HG02678 (cell line): ENCODE results near the gene GKN2.

ENCODE experiments used
- ATAC-seq: cut with Tn5 transposase; IDR thresholded peaks from one replicate; pipeline ENCODE4 v1.9.1; 2021; ENCODE audit warnings: mild to moderate bottlenecking, moderate library complexity; ENCODE audit not compliant: unreplicated experiment

Gene GKN2

GRCh38 chr2:68952887-68953521 is at the start of gene GKN2:
GKN2 (minus strand) TSS chr2:68952893; CDS start chr2:68952861, 32 bp downstream.
- no peak for ATAC-seq

- ATAC-seq, result no peak
Measured at GRCh38 chr2:69001879-69002278, 49.2 kb upstream of the GKN2 start.

- no peak for ATAC-seq
Measured at GRCh38 chr2:68997401-68997800, 44.7 kb upstream of the GKN2 start.

GRCh38 chr2:68995916-68996315 is 43.2 kb upstream of the GKN2 start:
- ATAC-seq, result no peak

- no peak for ATAC-seq
Measured at GRCh38 chr2:68994864-68995263, 42.2 kb upstream of the GKN2 start.

GRCh38 chr2:68993660-68994059 is 41.0 kb upstream of the GKN2 start:
- ATAC-seq, result no peak

- ATAC-seq, result no peak
Measured at GRCh38 chr2:68992933-68993332, 40.2 kb upstream of the GKN2 start.

- no peak for ATAC-seq
Measured at GRCh38 chr2:68992341-68992740, 39.6 kb upstream of the GKN2 start.

GRCh38 chr2:68989035-68989434 is 36.3 kb upstream of the GKN2 start:
- no peak for ATAC-seq

- no peak for ATAC-seq
Measured at GRCh38 chr2:68987021-68987503, 34.4 kb upstream of the GKN2 start.

GRCh38 chr2:68980956-68981355 is 28.3 kb upstream of the GKN2 start:
- no peak for ATAC-seq

- ATAC-seq, result no peak
Measured at GRCh38 chr2:68978098-68978497, 25.4 kb upstream of the GKN2 start.

- no peak for ATAC-seq
Measured at GRCh38 chr2:68977453-68977852, 24.8 kb upstream of the GKN2 start.

- no peak for ATAC-seq
Measured at GRCh38 chr2:68975844-68976243, 23.2 kb upstream of the GKN2 start.

GRCh38 chr2:68974946-68975665 is 22.4 kb upstream of the GKN2 start:
- ATAC-seq, result no peak

GRCh38 chr2:68974251-68974650 is 21.6 kb upstream of the GKN2 start, which contains the start of gene GKN1:
GKN1 (plus strand) TSS chr2:68974636; CDS start chr2:68974678, 42 bp downstream.
- no peak for ATAC-seq

- ATAC-seq, result no peak
Measured at GRCh38 chr2:68971591-68972231, 19.0 kb upstream of the GKN2 start.

GRCh38 chr2:68970566-68971265 is 18.0 kb upstream of the GKN2 start:
- ATAC-seq, result no peak

GRCh38 chr2:68969736-68970490 is 17.2 kb upstream of the GKN2 start:
- ATAC-seq, result no peak

GRCh38 chr2:68968221-68968620 is 15.5 kb upstream of the GKN2 start:
- no peak for ATAC-seq

- ATAC-seq, result no peak
Measured at GRCh38 chr2:68964282-68964681, 11.6 kb upstream of the GKN2 start.
